Endothelial cell of umbilical vein (primary cell): ENCODE measurements around the gene KRTAP12-3. TPM values are rescaled to one million over a fixed set of nuclear protein-coding genes. Genes with fewer than 3 reads are reported as not detected.

Experiments used
- BruUV-seq: library from RNA; stranded (reverse); fragments of 400-500 nt; replicated peaks from 2 replicates; lab custom pipeline; 2021; lab: Mats Ljungman, UMichigan
- CTCF ChIA-PET: fragments of 300-600, 350-600 bp; sonication (Branson Sonifier 250); formaldehyde crosslinking; loops from one replicate; lab custom pipeline; 2021; ENCODE audit warnings: antibody characterized with exemption, inconsistent platforms; lab: Charles Lee
- POLR2A ChIA-PET: fragments of 300-600, 350-600 bp; sonication (Branson Sonifier 250); formaldehyde crosslinking; loops from one replicate; lab custom pipeline; 2021; ENCODE audit warnings: antibody characterized with exemption, inconsistent platforms; lab: Charles Lee
- DNase-seq: peaks from one replicate; pipeline ENCODE4 v3.0.0-alpha.2; 2011; ENCODE audit warnings: low read depth, low spot score
- FAIRE-seq: peaks from 2 replicates; lab custom pipeline; 2011; peaks lifted over from hg19 to GRCh38; lab: Jason Lieb, UNC
- H2AFZ ChIP-seq: 2 replicates; pipeline ENCODE4 v1.6.0; 2012; ENCODE audit warnings: low read depth, low read length, control low read depth, inconsistent platforms
- H3K27ac ChIP-seq: 2 replicates; pipeline ENCODE4 v1.5.1; 2011; ENCODE audit warnings: low read depth, mild to moderate bottlenecking, control low read depth, low read length, moderate library complexity; ENCODE audit not compliant: insufficient read depth
- H3K27me3 ChIP-seq, 2 experiments: 2 replicates each; pipeline versions ENCODE4 v1.6.0 to v1.6.1; 2011; ENCODE audit warnings: low read length in 2 of 2, mixed read lengths in 1 of 2; ENCODE audit not compliant: control insufficient read depth in 2 of 2, insufficient read depth in 2 of 2
- H3K36me3 ChIP-seq, 2 experiments: 2 replicates in 1 of 2; 3 replicates in 1 of 2; pipeline ENCODE4 v1.5.1; 2011; ENCODE audit warnings: low read length in 2 of 2, mild to moderate bottlenecking in 1 of 2, moderate library complexity in 1 of 2; ENCODE audit not compliant: control insufficient read depth in 2 of 2, insufficient read depth in 2 of 2; ENCODE audit errors: extremely low read depth in 1 of 2
- H3K4me1 ChIP-seq: 3 replicates; pipeline ENCODE4 v1.5.1; 2011; ENCODE audit warnings: mild to moderate bottlenecking, low read length; ENCODE audit not compliant: control insufficient read depth, insufficient read depth; ENCODE audit errors: extremely low read depth
- H3K4me2 ChIP-seq: 2 replicates; pipeline ENCODE4 v1.6.1; 2011; ENCODE audit warnings: low read length, control low read depth, mixed read lengths; ENCODE audit not compliant: insufficient read depth
- H3K4me3 ChIP-seq, 3 experiments: fragments of 200-600 bp in 1 of 3; sonication (generic), shearing (Covaris generic) in 1 of 3; replicated peaks in 1 of 3; 2 replicates each; pipeline ENCODE4 v1.5.1; 2011 to 2016; ENCODE audit warnings: control low read depth in 3 of 3, low read length in 3 of 3, mild to moderate bottlenecking in 2 of 3, inconsistent platforms in 1 of 3, low read depth in 1 of 3, moderate library complexity in 1 of 3; ENCODE audit not compliant: insufficient read depth in 1 of 3
- H3K79me2 ChIP-seq: 2 replicates; pipeline ENCODE4 v1.6.0; 2012; ENCODE audit warnings: low read length, inconsistent platforms; ENCODE audit not compliant: control insufficient read depth, insufficient read depth
- H3K9ac ChIP-seq: replicated peaks from 2 replicates; pipeline ENCODE3; 2011; ENCODE audit warnings: low read length, control low read depth; ENCODE audit not compliant: insufficient read depth; ENCODE audit errors: extremely low read depth
- H3K9me1 ChIP-seq: replicated peaks from 3 replicates; pipeline ENCODE4 v1.6.0; 2011; ENCODE audit warnings: mild to moderate bottlenecking, low read length; ENCODE audit not compliant: control insufficient read depth, insufficient read depth; ENCODE audit errors: extremely low read depth
- H3K9me3 ChIP-seq: replicated peaks from 2 replicates; pipeline ENCODE4 v1.5.1; 2012; ENCODE audit warnings: low read length, inconsistent platforms; ENCODE audit not compliant: control insufficient read depth, insufficient read depth
- H4K20me1 ChIP-seq: replicated peaks from 2 replicates; pipeline ENCODE3; 2011; ENCODE audit warnings: mild to moderate bottlenecking, low read length; ENCODE audit not compliant: control insufficient read depth, insufficient read depth; ENCODE audit errors: extremely low read depth
- EZH2 ChIP-seq: IDR thresholded peaks from 2 replicates; pipeline ENCODE4 v1.6.1; 2012; ENCODE audit warnings: borderline replicate concordance, low read depth, mild to moderate bottlenecking, moderate library complexity, low read length, inconsistent platforms; ENCODE audit not compliant: severe bottlenecking
- FOS ChIP-seq: IDR thresholded peaks from 2 replicates; pipeline ENCODE4 v1.6.1; 2011; ENCODE audit warnings: mild to moderate bottlenecking, low read length, moderate library complexity, borderline replicate concordance; ENCODE audit not compliant: insufficient read depth
- GATA2 ChIP-seq: IDR thresholded peaks from 2 replicates; pipeline ENCODE4 v1.7.0; 2011; ENCODE audit warnings: low read depth, mild to moderate bottlenecking, moderate library complexity, mixed read lengths, low read length; ENCODE audit not compliant: insufficient read length, insufficient read depth
- JUN ChIP-seq: IDR thresholded peaks from 2 replicates; pipeline ENCODE4 v1.6.1; 2011; ENCODE audit warnings: borderline replicate concordance, low read depth; ENCODE audit not compliant: insufficient read length, insufficient read depth
- POLR2A ChIP-seq: IDR thresholded peaks from 2 replicates; pipeline ENCODE4 v1.6.1; 2012; ENCODE audit warnings: low read depth, mild to moderate bottlenecking, control low read depth, low read length
- POLR2AphosphoS5 ChIP-seq: IDR thresholded peaks from 2 replicates; pipeline ENCODE4 v1.6.1; 2012; ENCODE audit warnings: low read depth, mild to moderate bottlenecking, control low read depth, low read length, moderate library complexity; ENCODE audit not compliant: insufficient read depth
- dilution Hi-C: fragments of 300-500 bp; cut with MboI; formaldehyde crosslinking; loops from one replicate; pipeline ENCODE4 v1.15.0; 2019; ENCODE audit warnings: low sequenced_read_pairs; ENCODE audit not compliant: extremely low pct_ligation_motif_present
- intact Hi-C: fragments of 100-400 bp; cut with micrococcal nuclease; formaldehyde crosslinking; loops from one replicate; pipeline ENCODE4 v1.10.0; 2022
- polyA plus RNA-seq, 4 experiments: library from polyadenylated mRNA; depleted of rRNA in 3 of 4; stranded (reverse) in 3 of 4; unstranded in 1 of 4; fragments of >200 nt; gene quantifications; 2 replicates each; pipeline versions ENCODE4 v1.2.1 to v1.2.3, GENCODE V29; 2011 to 2012; ENCODE audit warnings: missing spikeins in 1 of 4
- total RNA-seq: library from RNA; stranded (reverse); gene quantifications from 2 replicates; pipeline ENCODE4 v1.2.3, GENCODE V29; 2021

The KRTAP12-3 gene
- total and polyA plus RNA-seq, 2 donors (not counting 3 experiments of a cell fraction or from before 2014, with no cell fraction given), result not detected

GRCh38 chr21:44699502-44700001, 41.8 kb downstream of the KRTAP12-3 start:
- TF ChIP-seq POLR2AphosphoS5, result no peak
- TF ChIP-seq GATA2, result no peak
- no peak for TF ChIP-seq JUN
- no peak for TF ChIP-seq POLR2A
- no peak for TF ChIP-seq FOS
- TF ChIP-seq EZH2, result no peak
- Histone ChIP-seq H3K9ac (no peak overlapping the region), H3K4me3 (no peak overlapping the region), H4K20me1 (no peaks in the 10 kb centered on the region), H3K9me1 (no peaks in the 10 kb centered on the region), H3K27me3 (peaks cover 41% of the 10 kb centered on the region in 2 experiments), H3K27ac (no peak overlapping the region), H2AFZ (no peak overlapping the region), H3K9me3 (no peaks in the 10 kb centered on the region), H3K4me1 (no peaks in the 10 kb centered on the region), H3K36me3 (no peaks in the 10 kb centered on the region), H3K4me2 (no peak overlapping the region), H3K79me2 (no peaks in the 10 kb centered on the region)
- CTCF ChIA-PET, result interaction anchor here (0.9 kb wide), 1 partner anchor 93 kb away, joined by 3 read pairs; no protein-coding TSS in a partner anchor
- POLR2A ChIA-PET, result no interaction called here
- BruUV-seq, result no TSS peak
- FAIRE-seq (no peak), DNase-seq (no peak)
- dilution Hi-C loops (no loop called here), intact Hi-C loops (no loop called here)
